H1 (cell line): Measurements from ENCODE around the gene CCDC40. TPM values are rescaled to one million over a fixed set of nuclear protein-coding genes. Genes with fewer than 3 reads are reported as not detected.

Experiments
- CTCF ChIA-PET: fragments of 300-600 bp; sonication (Branson Sonifier 250); formaldehyde crosslinking; loops from one replicate; lab custom pipeline; 2021; ENCODE audit not compliant: partially characterized antibody; lab: Charles Lee
- POLR2A ChIA-PET: fragments of 300-600 bp; sonication (Branson Sonifier 250); formaldehyde crosslinking; loops from one replicate; lab custom pipeline; 2021; ENCODE audit warnings: inconsistent platforms; ENCODE audit not compliant: partially characterized antibody; lab: Charles Lee
- DNase-seq, 2 experiments: peaks; one replicate each; pipeline versions ENCODE4 v3.0.0 to v3.0.0-alpha.2; 2010 to 2022; ENCODE audit warnings: low spot score in 2 of 2, low read depth in 1 of 2, mixed read lengths in 1 of 2
- FAIRE-seq: peaks from 2 replicates; lab custom pipeline; 2011; peaks lifted over from hg19 to GRCh38; lab: Jason Lieb, UNC
- H2AFZ ChIP-seq: 2 replicates; pipeline ENCODE4 v1.8.1; 2012; ENCODE audit warnings: low read length, inconsistent platforms
- H2AK5ac ChIP-seq: 2 replicates; pipeline ENCODE4 v1.6.1; 2013; ENCODE audit warnings: low read depth, low read length
- H2BK120ac ChIP-seq: replicated peaks from 2 replicates; pipeline ENCODE3; 2013; ENCODE audit warnings: low read depth, low read length, inconsistent platforms
- H2BK12ac ChIP-seq: 2 replicates; pipeline ENCODE4 v1.6.1; 2013; ENCODE audit warnings: low read depth, low read length
- H2BK15ac ChIP-seq: 2 replicates; pipeline ENCODE4 v1.6.1; 2013; ENCODE audit warnings: low read length
- H2BK20ac ChIP-seq: 2 replicates; pipeline ENCODE4 v1.6.1; 2013; ENCODE audit warnings: low read length
- H2BK5ac ChIP-seq: 2 replicates; pipeline ENCODE4 v1.6.1; 2013; ENCODE audit warnings: low read depth, low read length
- H3K14ac ChIP-seq: 2 replicates; pipeline ENCODE4 v1.6.1; 2013; ENCODE audit warnings: inconsistent platforms; ENCODE audit not compliant: insufficient read length
- H3K18ac ChIP-seq: 2 replicates; pipeline ENCODE4 v1.6.1; 2013; ENCODE audit warnings: low read length; ENCODE audit errors: extremely low read depth
- H3K23ac ChIP-seq: 2 replicates; pipeline ENCODE4 v1.6.1; 2013; ENCODE audit warnings: inconsistent platforms; ENCODE audit not compliant: insufficient read length
- H3K23me2 ChIP-seq: 2 replicates; pipeline ENCODE4 v1.6.1; 2013; ENCODE audit warnings: low read depth, low read length
- H3K27ac ChIP-seq: 2 replicates; pipeline ENCODE4 v1.6.1; 2011; ENCODE audit warnings: low read depth, low read length, inconsistent platforms
- H3K27me3 ChIP-seq, 4 experiments: replicated peaks in 1 of 4; 1 replicate in 1 of 4; 2 replicates in 3 of 4; pipeline versions ENCODE4 v1.6.1 to v1.8.1; 2011 to 2013; ENCODE audit warnings: low read length in 3 of 4, mild to moderate bottlenecking in 3 of 4, inconsistent platforms in 2 of 4, mixed read lengths in 2 of 4, moderate library complexity in 1 of 4; ENCODE audit not compliant: control insufficient read depth in 3 of 4, insufficient read depth in 3 of 4; ENCODE audit errors: extremely low read depth in 1 of 4
- H3K36me3 ChIP-seq, 4 experiments: 2 replicates each; pipeline versions ENCODE4 v1.6.1 to v1.8.1; 2011 to 2013; ENCODE audit warnings: mild to moderate bottlenecking in 4 of 4, low read length in 3 of 4, moderate library complexity in 2 of 4, control low read depth in 1 of 4, inconsistent platforms in 1 of 4; ENCODE audit not compliant: insufficient read depth in 4 of 4, control insufficient read depth in 2 of 4
- H3K4ac ChIP-seq: replicated peaks from 2 replicates; pipeline ENCODE3; 2013; ENCODE audit warnings: low read length, low read depth, mixed read lengths, inconsistent platforms; ENCODE audit not compliant: insufficient read length
- H3K4me1 ChIP-seq, 4 experiments: replicated peaks in 1 of 4; 1 replicate in 1 of 4; 2 replicates in 3 of 4; pipeline versions ENCODE4 v1.6.1 to v1.8.1; 2011 to 2013; ENCODE audit warnings: low read length in 3 of 4, inconsistent platforms in 2 of 4, mixed read lengths in 1 of 4; ENCODE audit not compliant: insufficient read depth in 4 of 4, control insufficient read depth in 3 of 4
- H3K4me2 ChIP-seq, 2 experiments: 2 replicates each; pipeline versions ENCODE4 v1.6.1 to v1.8.1; 2011 to 2013; ENCODE audit warnings: low read depth in 2 of 2, low read length in 2 of 2, control low read depth in 1 of 2, inconsistent platforms in 1 of 2, mild to moderate bottlenecking in 1 of 2; ENCODE audit not compliant: insufficient read depth in 1 of 2
- H3K4me3 ChIP-seq, 4 experiments: fragments of 200-600, 300-600 bp in 1 of 4; sonication (generic), shearing (Covaris generic), sonication (Bioruptor Twin) in 1 of 4; 2 replicates each; pipeline versions ENCODE4 v1.5.1 to v1.8.1; 2011 to 2016; ENCODE audit warnings: low read length in 4 of 4, low read depth in 3 of 4, control low read depth in 2 of 4, inconsistent platforms in 2 of 4, mild to moderate bottlenecking in 2 of 4, mixed read lengths in 1 of 4, moderate library complexity in 1 of 4; ENCODE audit not compliant: insufficient read depth in 2 of 4; ENCODE audit errors: extremely low read depth in 1 of 4
- H3K56ac ChIP-seq: replicated peaks from 2 replicates; pipeline ENCODE3; 2013; ENCODE audit warnings: low read depth, mild to moderate bottlenecking, mixed read lengths, low read length, inconsistent platforms; ENCODE audit not compliant: insufficient read length
- H3K79me1 ChIP-seq: 2 replicates; pipeline ENCODE4 v1.6.1; 2013; ENCODE audit warnings: low read depth, low read length, control low read depth
- H3K79me2 ChIP-seq, 2 experiments: 2 replicates each; pipeline versions ENCODE4 v1.6.1 to v1.8.1; 2012 to 2013; ENCODE audit warnings: low read length in 2 of 2, mild to moderate bottlenecking in 2 of 2, inconsistent platforms in 1 of 2; ENCODE audit not compliant: insufficient read depth in 2 of 2, control insufficient read depth in 1 of 2
- H3K9ac ChIP-seq, 4 experiments: replicated peaks in 1 of 4; 1 replicate in 1 of 4; 2 replicates in 3 of 4; pipeline versions ENCODE4 v1.6.1 to v1.8.1; 2011 to 2013; ENCODE audit warnings: low read depth in 3 of 4, low read length in 3 of 4, control low read depth in 2 of 4, mild to moderate bottlenecking in 2 of 4, moderate library complexity in 2 of 4, inconsistent platforms in 1 of 4; ENCODE audit errors: extremely low read depth in 1 of 4
- H3K9me3 ChIP-seq, 2 experiments: 2 replicates each; pipeline versions ENCODE4 v1.6.1 to v1.8.1; 2012 to 2013; ENCODE audit warnings: mild to moderate bottlenecking in 2 of 2, moderate library complexity in 2 of 2, control low read depth in 1 of 2, inconsistent platforms in 1 of 2, low read depth in 1 of 2, low read length in 1 of 2, mixed read lengths in 1 of 2; ENCODE audit not compliant: insufficient read depth in 2 of 2
- H4K20me1 ChIP-seq, 2 experiments: replicated peaks in 1 of 2; 2 replicates each; pipeline versions ENCODE3 to v1.8.1; 2011 to 2013; ENCODE audit warnings: inconsistent platforms in 2 of 2, low read length in 2 of 2, mild to moderate bottlenecking in 1 of 2; ENCODE audit not compliant: insufficient read depth in 2 of 2, control insufficient read depth in 1 of 2
- H4K5ac ChIP-seq: 2 replicates; pipeline ENCODE4 v1.6.1; 2013; ENCODE audit warnings: low read length, low read depth, mixed read lengths, inconsistent platforms; ENCODE audit not compliant: insufficient read length
- H4K8ac ChIP-seq: 2 replicates; pipeline ENCODE4 v1.8.0; 2013; ENCODE audit warnings: mild to moderate bottlenecking, moderate library complexity, low read length, inconsistent platforms; ENCODE audit not compliant: insufficient read depth; ENCODE audit errors: extremely low read depth
- H4K91ac ChIP-seq: replicated peaks from 2 replicates; pipeline ENCODE3; 2013; ENCODE audit warnings: low read length, mixed read lengths, inconsistent platforms; ENCODE audit not compliant: insufficient read length
- EZH2 ChIP-seq: fragments of 200-600 bp; sonication (generic); IDR thresholded peaks from 2 replicates; pipeline ENCODE4 v1.7.1; 2012; ENCODE audit warnings: low read depth, mild to moderate bottlenecking, moderate library complexity, low read length, inconsistent platforms; ENCODE audit not compliant: severe bottlenecking
- HDAC2 ChIP-seq, 2 experiments: fragments of 300-600 bp in 1 of 2; sonication (generic) in 1 of 2; IDR thresholded peaks; 2 replicates each; pipeline ENCODE4 v1.6.1; 2011 to 2012; ENCODE audit warnings: low read depth in 2 of 2, low read length in 2 of 2, mild to moderate bottlenecking in 2 of 2, moderate library complexity in 2 of 2, borderline replicate concordance in 1 of 2, inconsistent platforms in 1 of 2
- JUN ChIP-seq: IDR thresholded peaks from 2 replicates; pipeline ENCODE4 v1.6.1; 2011; ENCODE audit warnings: low read depth, mild to moderate bottlenecking, improper control_type of control experiment, low read length
- JUND ChIP-seq: IDR thresholded peaks from 2 replicates; pipeline ENCODE4 v1.6.1; 2011; ENCODE audit warnings: mild to moderate bottlenecking, improper control_type of control experiment, low read length
- POLR2AphosphoS5 ChIP-seq: IDR thresholded peaks from 2 replicates; pipeline ENCODE4 v1.6.1; 2011; ENCODE audit warnings: low read depth, low read length
- RBBP5 ChIP-seq: IDR thresholded peaks from 2 replicates; pipeline ENCODE4 v1.7.1; 2012; ENCODE audit warnings: low read depth, mild to moderate bottlenecking, inconsistent platforms, low read length, moderate library complexity, borderline replicate concordance
- RNF2 ChIP-seq: fragments of 200-900, 300-1000 bp; sonication (generic); IDR thresholded peaks from 2 replicates; pipeline ENCODE4 v1.7.1; 2016; ENCODE audit warnings: borderline replicate concordance, low read depth, mild to moderate bottlenecking, antibody characterized with exemption, low read length; ENCODE audit not compliant: poor library complexity, severe bottlenecking; ENCODE audit errors: missing control alignments
- SIRT6 ChIP-seq: IDR thresholded peaks from one replicate; pipeline ENCODE4 v1.7.1; 2012; ENCODE audit warnings: low read length, inconsistent platforms
- SIX5 ChIP-seq: IDR thresholded peaks from 2 replicates; pipeline ENCODE4 v1.6.1; 2011; ENCODE audit warnings: mild to moderate bottlenecking, low read depth, low read length
- SP1 ChIP-seq: IDR thresholded peaks from 2 replicates; pipeline ENCODE4 v1.6.1; 2011; ENCODE audit warnings: low read depth, low read length
- SUZ12 ChIP-seq: fragments of 200-600 bp; sonication (generic); IDR thresholded peaks from 2 replicates; pipeline ENCODE4 v1.6.1; 2012; ENCODE audit warnings: mild to moderate bottlenecking, inconsistent platforms, low read length, moderate library complexity, mixed read lengths
- TEAD4 ChIP-seq: IDR thresholded peaks from 2 replicates; pipeline ENCODE4 v1.6.1; 2012; ENCODE audit warnings: low read depth, low read length, inconsistent platforms, mixed read lengths
- WGBS, 2 experiments: shearing (Covaris generic) in 1 of 2; methylation state at CpG; one replicate each; pipeline versions ENCODE4 v1.1.6 to v1.1.7; 2013 to 2015; ENCODE audit warnings: low lambda C conversion rate in 2 of 2, mixed read lengths in 2 of 2, inconsistent platforms in 1 of 2, low coverage in 1 of 2, missing lambda C conversion rate in 1 of 2; ENCODE audit not compliant: insufficient replicate concordance in 2 of 2, insufficient coverage in 1 of 2, insufficient read length in 1 of 2; ENCODE audit errors: extremely low coverage in 1 of 2, missing lambda C conversion rate in 1 of 2; 5-methylcytosine and 5-hydroxymethylcytosine counted together
- polyA plus RNA-seq, 7 experiments: library from polyadenylated mRNA; depleted of rRNA in 3 of 7; stranded (reverse) in 5 of 7; unstranded in 2 of 7; fragments of >200 nt in 5 of 7; fragments of 200-250 nt in 2 of 7; gene quantifications; 1 replicate in 5 of 7; 2 replicates in 1 of 7; 4 replicates in 1 of 7; pipeline versions ENCODE4 v1.2.1 to v1.2.3, GENCODE V29; 2011 to 2013; ENCODE audit warnings: missing spikeins in 2 of 7, mixed read lengths in 2 of 7
- total RNA-seq: library from RNA; stranded (reverse); fragmentation: NEBNext Ultra II Directional; extraction: Animal tissue kit (Norgen Biotek cat#: 25700); gene quantifications from 2 replicates; pipeline ENCODE4 v1.2.1, GENCODE V29; 2021
- TF ChIP-seq, protein P1 (sequence below): IDR thresholded peaks from 2 replicates; pipeline ENCODE4 v1.6.1; 2012; ENCODE audit warnings: inconsistent platforms

The CCDC40 gene
- total and polyA plus RNA-seq, 2 of the 8 experiments (the other 6 are each of a cell fraction or from before 2014, with no cell fraction given): 4.1 to 11.5 TPM

DNA sequence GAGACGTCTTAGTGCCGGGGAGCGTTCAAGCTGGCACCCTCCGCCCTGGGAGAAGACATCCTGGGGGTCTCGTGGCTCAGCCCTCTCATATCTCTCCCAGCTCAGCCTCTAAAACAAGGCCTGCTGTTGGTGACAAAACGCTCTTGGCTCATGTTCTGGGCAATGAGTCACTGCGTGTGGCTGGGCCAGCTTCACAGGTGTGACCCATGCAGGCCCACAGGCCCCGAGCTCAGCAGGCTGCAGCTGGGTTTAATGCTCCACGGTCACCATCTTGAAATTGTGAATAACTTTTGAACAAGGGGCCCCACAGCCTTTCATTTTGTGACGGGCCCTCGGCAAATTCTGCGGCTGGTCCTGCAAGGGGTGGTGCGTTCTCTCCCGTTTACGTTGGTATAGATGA, 87.3 kb downstream of the CCDC40 start:
- H3K23ac ChIP-seq: no peak overlapping the region
- no peaks in the 10 kb centered on the region for H3K79me1 ChIP-seq
- H4K20me1 ChIP-seq: no peaks in the 10 kb centered on the region
- H3K9me3 ChIP-seq: no peaks in the 10 kb centered on the region
- no peak overlapping the region; a peak in 1 of 7 replicates for H3K9ac ChIP-seq
- H3K18ac ChIP-seq: peak overlapping the region; percentile 78
- H4K91ac ChIP-seq: no peak overlapping the region
- 0 out of 2 replicates have a peak overlapping the region, but pooled peaks have one; percentile 3 for H2AFZ ChIP-seq
- H2AK5ac ChIP-seq: no peak overlapping the region
- DNase-seq: no peak
- H3K4ac ChIP-seq: no peak overlapping the region
- no peak overlapping the region for H2BK15ac ChIP-seq
- H3K27ac ChIP-seq: peak overlapping the region; percentile 11; the same call in 1 of the 2 replicates
- H4K8ac ChIP-seq: peak overlapping the region; percentile 45; the same call in 1 of the 2 replicates
- 82% methylated on average over 15 of the region's 15 CpGs; no CpG with 5 or more reads in 1 of the 2 experiments for WGBS, 2 experiments
- H3K36me3 ChIP-seq: no peaks in the 10 kb centered on the region
- peak overlapping the region; percentile 18 for H4K5ac ChIP-seq
- peak overlapping the region; percentile 26; the same call in 1 of the 2 replicates for H2BK5ac ChIP-seq
- ChIA-PET CTCF (interaction anchor here (1.0 to 4.4 kb wide), 22 partner anchors 9 to 153 kb away, joined by 3 to 43 read pairs (median 6); partner anchors contain the start of gene GAA), POLR2A (interaction anchor here (1.1 to 10.0 kb wide), 10 partner anchors 9 to 90 kb away, joined by 3 to 103 read pairs (median 6); partner anchors contain the start of gene GAA)
- no peaks in the 10 kb centered on the region for H3K79me2 ChIP-seq
- H3K4me3 ChIP-seq: peak overlapping the region in 1 of 4 experiments; percentile 31; a peak in 1 of 8 replicates
- H2BK120ac ChIP-seq: no peak overlapping the region
- H3K14ac ChIP-seq: no peak overlapping the region
- 0 out of 2 replicates have a peak overlapping the region, but pooled peaks have one; percentile 51 for H2BK20ac ChIP-seq
- H2BK12ac ChIP-seq: 0 out of 2 replicates have a peak overlapping the region, but pooled peaks have one; percentile 12
- no peaks in the 10 kb centered on the region; the same call in 1 of the 2 replicates for H3K23me2 ChIP-seq
- H3K56ac ChIP-seq: no peak overlapping the region
- FAIRE-seq: no peak
- no peaks in the 10 kb centered on the region for H3K27me3 ChIP-seq
- peak overlapping the region; percentile 31 to 63; a peak in 3 of 4 replicates for H3K4me2 ChIP-seq
- peaks cover 0 to 15% (median 12%) of the 10 kb centered on the region in 4 experiments; a peak in 6 of 7 replicates for H3K4me1 ChIP-seq
- no peak for TF ChIP-seq JUN
- no peak for TF ChIP-seq POLR2AphosphoS5
- TF ChIP-seq SP1: no peak
- TF ChIP-seq RNF2: no peak
- no peak for TF ChIP-seq SUZ12
- TF ChIP-seq EZH2: no peak
- no peak for TF ChIP-seq SIX5
- no peak for TF ChIP-seq TEAD4
- no peak for TF ChIP-seq RBBP5
- TF ChIP-seq SIRT6: no peak
- TF ChIP-seq JUND: no peak
- TF ChIP-seq, protein P1, sequence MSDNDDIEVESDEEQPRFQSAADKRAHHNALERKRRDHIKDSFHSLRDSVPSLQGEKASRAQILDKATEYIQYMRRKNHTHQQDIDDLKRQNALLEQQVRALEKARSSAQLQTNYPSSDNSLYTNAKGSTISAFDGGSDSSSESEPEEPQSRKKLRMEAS: no peak
- no peak for TF ChIP-seq HDAC2 (IDR thresholded peaks at IDR 0.05; ENCODE audit: borderline replicate concordance in 1 of 2, low read depth in 2 of 2, low read length in 2 of 2)
